Smooth muscle cell (in vitro differentiated cells): Measurements from ENCODE around the gene CATSPERD. TPM values are rescaled to one million over a fixed set of nuclear protein-coding genes. Genes with fewer than 3 reads are reported as not detected.

Experiments used
- DNase-seq: peaks from one replicate; lab custom pipeline; 2025; ENCODE audit not compliant: unreplicated experiment; lab: John Stamatoyannopoulos, UW
- H2AFZ ChIP-seq: fragments of 200-600 bp; sonication (generic); 2 replicates; pipeline ENCODE4 v1.6.0; 2016; ENCODE audit warnings: antibody characterized with exemption, low read depth, mild to moderate bottlenecking
- H3F3A ChIP-seq: fragments of 200-600 bp; sonication (generic); 2 replicates; pipeline ENCODE4 v1.6.0; 2017; ENCODE audit warnings: antibody characterized with exemption, low read depth
- H3K27ac ChIP-seq: fragments of 200-600 bp; sonication (generic); 2 replicates; pipeline ENCODE4 v1.5.1; 2016; ENCODE audit warnings: low read depth, mild to moderate bottlenecking
- H3K27me3 ChIP-seq: fragments of 200-600 bp; sonication (generic); 2 replicates; pipeline ENCODE4 v1.6.1; 2016; ENCODE audit warnings: low read depth, mild to moderate bottlenecking
- H3K36me3 ChIP-seq: fragments of 200-600 bp; sonication (generic); 2 replicates; pipeline ENCODE4 v1.5.1; 2016; ENCODE audit warnings: low read depth
- H3K4me1 ChIP-seq: fragments of 200-600 bp; sonication (generic); 2 replicates; pipeline ENCODE4 v1.5.1; 2016; ENCODE audit warnings: low read depth
- H3K4me2 ChIP-seq: fragments of 200-600 bp; sonication (generic); 2 replicates; pipeline ENCODE4 v1.6.0; 2016; ENCODE audit warnings: mild to moderate bottlenecking
- H3K4me3 ChIP-seq: fragments of 200-600 bp; sonication (generic); 2 replicates; pipeline ENCODE4 v1.5.1; 2016; ENCODE audit warnings: mild to moderate bottlenecking
- H3K79me2 ChIP-seq: fragments of 200-600 bp; sonication (generic); 2 replicates; pipeline ENCODE4 v1.6.0; 2016; ENCODE audit warnings: low read depth, mild to moderate bottlenecking
- H3K9ac ChIP-seq: fragments of 200-600 bp; sonication (generic); 2 replicates; pipeline ENCODE4 v1.6.0; 2016; ENCODE audit warnings: low read depth
- H3K9me3 ChIP-seq: fragments of 200-600 bp; sonication (generic); replicated peaks from 2 replicates; pipeline ENCODE4 v1.5.1; 2016; ENCODE audit warnings: low read depth
- H4K20me1 ChIP-seq: fragments of 200-600 bp; sonication (generic); 2 replicates; pipeline ENCODE4 v1.6.0; 2016; ENCODE audit warnings: low read depth
- CTCF ChIP-seq: fragments of 200-600 bp; sonication (generic); IDR thresholded peaks from 2 replicates; pipeline ENCODE4 v1.5.1; 2017; ENCODE audit warnings: borderline replicate concordance, mild to moderate bottlenecking, antibody characterized with exemption; ENCODE audit not compliant: insufficient read depth, poor library complexity, severe bottlenecking
- WGBS: methylation state at CpG from one replicate; pipeline ENCODE4 v1.1.7; 2016; ENCODE audit warnings: low lambda C conversion rate; 5-methylcytosine and 5-hydroxymethylcytosine counted together
- polyA plus RNA-seq: library from polyadenylated mRNA; unstranded; fragments of >200 nt; fragmentation: Nextera tagmentation; extraction: Ambion mirVana; gene quantifications from 2 replicates; pipeline ENCODE4 v1.2.1, GENCODE V29; 2016
- total RNA-seq: library from RNA; depleted of rRNA; stranded (reverse); fragments of >200 nt; gene quantifications from 2 replicates; pipeline ENCODE4 v1.2.3, GENCODE V29; 2014

CATSPERD gene
- total and polyA plus RNA-seq, 2 experiments from 2014 or later, result not detected

- Histone ChIP-seq H3K27me3 (no peaks in the 10 kb centered on the region), H4K20me1 (peaks cover 83% of the 10 kb centered on the region), H3K4me3 (no peak overlapping the region), H3K4me2 (no peak overlapping the region), H3K9ac (no peak overlapping the region), H2AFZ (no peak overlapping the region), H3K27ac (peak overlapping the region; percentile 69), H3F3A (peaks cover 14% of the 10 kb centered on the region), H3K9me3 (no peaks in the 10 kb centered on the region), H3K36me3 (no peaks in the 10 kb centered on the region), H3K4me1 (peaks cover 10% of the 10 kb centered on the region), H3K79me2 (peaks cover 58% of the 10 kb centered on the region)
- 96% methylated on average over 39 of the region's 39 CpGs for WGBS
- DNase-seq, result no peak
- no peak for TF ChIP-seq CTCF
Observed at GRCh38 chr19:5693195-5694166, 27.0 kb upstream of the CATSPERD start.

- no peaks in the 10 kb centered on the region for H3K36me3 ChIP-seq
- H3F3A ChIP-seq, result peaks cover 8% of the 10 kb centered on the region
- H2AFZ ChIP-seq, result no peak overlapping the region
- no peak overlapping the region for H3K4me2 ChIP-seq
- TF ChIP-seq CTCF, result no peak
- H3K9ac ChIP-seq, result no peak overlapping the region
- no peak overlapping the region for H3K4me3 ChIP-seq
- no peaks in the 10 kb centered on the region for H3K27me3 ChIP-seq
- peaks cover 10% of the 10 kb centered on the region for H3K4me1 ChIP-seq
- no peak for DNase-seq
- H3K9me3 ChIP-seq, result no peaks in the 10 kb centered on the region
- H3K27ac ChIP-seq, result no peak overlapping the region
- H4K20me1 ChIP-seq, result peaks cover 92% of the 10 kb centered on the region
- WGBS, result 96% methylated on average over 37 of the region's 45 CpGs
- H3K79me2 ChIP-seq, result peaks cover 58% of the 10 kb centered on the region
Observed at GRCh38 chr19:5694167-5694955, 26.1 kb upstream of the CATSPERD start.

GRCh38 chr19:5694956-5695648 is 25.3 kb upstream of the CATSPERD start:
- Histone ChIP-seq H3K27me3 (no peaks in the 10 kb centered on the region), H3K4me1 (peaks cover 10% of the 10 kb centered on the region), H3K36me3 (no peaks in the 10 kb centered on the region), H3F3A (peaks cover 8% of the 10 kb centered on the region), H4K20me1 (peaks cover 99% of the 10 kb centered on the region), H2AFZ (no peak overlapping the region), H3K4me2 (no peak overlapping the region), H3K4me3 (no peak overlapping the region), H3K9ac (no peak overlapping the region), H3K27ac (no peak overlapping the region), H3K9me3 (no peaks in the 10 kb centered on the region), H3K79me2 (peaks cover 57% of the 10 kb centered on the region)
- no peak for TF ChIP-seq CTCF
- WGBS, result 97% methylated on average over 7 of the region's 8 CpGs
- no peak for DNase-seq
